Thyroid gland (tissue), 4 donors: ENCODE data around the gene PRRG1.

Experiments used
- CTCF ChIP-seq, 6 experiments: fragments of 200-600 bp in 3 of 6; fragments of 450-650 bp in 3 of 6; sonication (generic) in 3 of 6; IDR thresholded peaks; one replicate each; pipeline ENCODE4 v1.5.1; 2016 to 2019; ENCODE audit warnings: antibody characterized with exemption in 6 of 6, mild to moderate bottlenecking in 2 of 6, inconsistent platforms in 1 of 6, moderate library complexity in 1 of 6
- POLR2A ChIP-seq, 2 donors: fragments of 450-650 bp; IDR thresholded peaks; one replicate each; pipeline ENCODE4 v1.6.1; 2017; ENCODE audit warnings: antibody characterized with exemption in 2 of 2, mild to moderate bottlenecking in 2 of 2, moderate library complexity in 1 of 2

GRCh38 chrX:37434362-37434761 lies 85.2 kb downstream of the PRRG1 start:
- TF ChIP-seq CTCF (IDR thresholded peaks at IDR 0.05) (no peak), POLR2A (IDR thresholded peaks at IDR 0.05) (no peak)
